HepG2 (cell line): ENCODE data around the gene PARD3. TPM values are rescaled to one million over a fixed set of nuclear protein-coding genes. Genes with fewer than 3 reads are reported as not detected.

Experiments used
- CHCHD3 ChIP-seq: sonication (generic); formaldehyde crosslinking; IDR thresholded peaks from 2 replicates; pipeline ENCODE4 v1.8.0; 2022; ENCODE audit warnings: mild to moderate bottlenecking, missing genetic modification reagents, moderate library complexity
- DPF2 ChIP-seq: sonication (generic); formaldehyde crosslinking; IDR thresholded peaks from 2 replicates; pipeline ENCODE4 v1.4.0; 2020; ENCODE audit warnings: mild to moderate bottlenecking, low read depth, missing genetic modification reagents, borderline replicate concordance
- EP300 ChIP-seq, 3 experiments: sonication (generic) in 1 of 3; formaldehyde crosslinking in 1 of 3; IDR thresholded peaks; 2 replicates each; pipeline versions ENCODE4 v1.5.1 to v1.6.1; 2011 to 2020; ENCODE audit warnings: low read depth in 2 of 3, low read length in 2 of 3, borderline replicate concordance in 1 of 3, improper control_type of control experiment in 1 of 3, mild to moderate bottlenecking in 1 of 3, missing genetic modification reagents in 1 of 3, moderate library complexity in 1 of 3
- HDAC2 ChIP-seq: sonication (generic); formaldehyde crosslinking; IDR thresholded peaks from 2 replicates; pipeline ENCODE4 v1.4.0; 2020; ENCODE audit warnings: missing genetic modification reagents
- KLF12 ChIP-seq: sonication (generic); formaldehyde crosslinking; IDR thresholded peaks from 2 replicates; pipeline ENCODE4 v1.4.0; 2020; ENCODE audit warnings: missing genetic modification reagents, borderline replicate concordance
- KLF6 ChIP-seq: IDR thresholded peaks from 2 replicates; pipeline ENCODE4 v1.8.0; 2016; ENCODE audit warnings: missing biosample characterization, missing genetic modification reagents
- MBNL3 ChIP-seq: fragments of 250-450 bp; sonication (Bioruptor Pico); conservative IDR thresholded peaks from 2 replicates; pipeline ENCODE4 v1.8.0; 2022; ENCODE audit warnings: mild to moderate bottlenecking, inconsistent platforms
- POLR2A ChIP-seq, 2 experiments: IDR thresholded peaks; 2 replicates each; pipeline ENCODE4 v1.6.1; 2011; ENCODE audit warnings: low read depth in 2 of 2, low read length in 2 of 2, mild to moderate bottlenecking in 1 of 2, moderate library complexity in 1 of 2; ENCODE audit not compliant: insufficient read depth in 1 of 2
- RAD21 ChIP-seq: fragments of 450-650 bp; formaldehyde crosslinking; IDR thresholded peaks from 2 replicates; pipeline ENCODE4 v1.5.0; 2020; ENCODE audit warnings: mild to moderate bottlenecking
- RBFOX2 ChIP-seq: fragments of 200-400 bp; formaldehyde crosslinking; IDR thresholded peaks from 2 replicates; pipeline ENCODE4 v1.6.1; 2017; ENCODE audit warnings: low read depth, mild to moderate bottlenecking, low read length
- SMAD1 ChIP-seq: sonication (generic); formaldehyde crosslinking; IDR thresholded peaks from 2 replicates; pipeline ENCODE4 v1.4.0; 2020; ENCODE audit warnings: missing genetic modification reagents, low read depth, mild to moderate bottlenecking, borderline replicate concordance
- THRA ChIP-seq: sonication (generic); formaldehyde crosslinking; IDR thresholded peaks from 2 replicates; pipeline ENCODE4 v1.4.0; 2020; ENCODE audit warnings: missing genetic modification reagents, borderline replicate concordance
- UBTF ChIP-seq: sonication (generic); formaldehyde crosslinking; IDR thresholded peaks from 2 replicates; pipeline ENCODE4 v1.4.0; 2020; ENCODE audit warnings: mild to moderate bottlenecking, missing genetic modification reagents
- ZFX ChIP-seq: sonication (generic); formaldehyde crosslinking; IDR thresholded peaks from 2 replicates; pipeline ENCODE4 v1.4.0; 2020; ENCODE audit warnings: mild to moderate bottlenecking, low read depth, missing genetic modification reagents, moderate library complexity
- ZNF17 ChIP-seq: sonication (generic); formaldehyde crosslinking; IDR thresholded peaks from 2 replicates; pipeline ENCODE4 v1.5.0; 2020; ENCODE audit warnings: mild to moderate bottlenecking, missing genetic modification reagents
- ZNF225 ChIP-seq: sonication (generic); formaldehyde crosslinking; IDR thresholded peaks from 2 replicates; pipeline ENCODE4 v1.4.0; 2020; ENCODE audit warnings: mild to moderate bottlenecking, missing genetic modification reagents
- ZNF24 ChIP-seq: fragments of 450-650 bp; IDR thresholded peaks from 2 replicates; pipeline ENCODE4 v1.6.1; 2017; ENCODE audit warnings: antibody characterized with exemption, mild to moderate bottlenecking
- ZNF367 ChIP-seq: sonication (generic); formaldehyde crosslinking; IDR thresholded peaks from 2 replicates; pipeline ENCODE4 v1.4.0; 2020; ENCODE audit warnings: missing genetic modification reagents, borderline replicate concordance
- ZNF879 ChIP-seq: sonication (generic); formaldehyde crosslinking; IDR thresholded peaks from 2 replicates; pipeline ENCODE4 v1.8.1; 2023; ENCODE audit warnings: missing genetic modification reagents
- polyA plus RNA-seq, 8 experiments: library from polyadenylated mRNA; depleted of rRNA in 3 of 8; stranded (reverse) in 7 of 8; unstranded in 1 of 8; fragments of >200 nt; fragmentation: Illumina TruSeq in 4 of 8; extraction: Trizol in 4 of 8; gene quantifications; 2 replicates each; pipeline versions ENCODE4 v1.2.1 to v1.2.3, GENCODE V29; 2011 to 2016; ENCODE audit warnings: low read depth in 4 of 8, missing spikeins in 1 of 8, mixed read lengths in 1 of 8; ENCODE audit not compliant: insufficient read depth in 1 of 8
- total RNA-seq, 5 experiments: library from RNA; depleted of rRNA; stranded (reverse); fragments of >200 nt; fragmentation: Illumina TruSeq; extraction: Trizol; gene quantifications; 2 replicates each; pipeline ENCODE4 v1.2.3, GENCODE V29; 2016; ENCODE audit warnings: low read depth in 1 of 5
- TF ChIP-seq, protein P1 (sequence below), 2 experiments: sonication (generic) in 1 of 2; formaldehyde crosslinking in 1 of 2; IDR thresholded peaks; 2 replicates each; pipeline versions ENCODE4 v1.4.0 to v1.6.1; 2018 to 2020; ENCODE audit warnings: missing genetic modification reagents in 2 of 2, borderline replicate concordance in 1 of 2, low read depth in 1 of 2, mild to moderate bottlenecking in 1 of 2, missing biosample characterization in 1 of 2

Gene PARD3
- total and polyA plus RNA-seq, 2 of the 13 experiments (the other 11 are each of a cell fraction or from before 2014, with no cell fraction given) = 40.9 to 60.0 TPM

DNA sequence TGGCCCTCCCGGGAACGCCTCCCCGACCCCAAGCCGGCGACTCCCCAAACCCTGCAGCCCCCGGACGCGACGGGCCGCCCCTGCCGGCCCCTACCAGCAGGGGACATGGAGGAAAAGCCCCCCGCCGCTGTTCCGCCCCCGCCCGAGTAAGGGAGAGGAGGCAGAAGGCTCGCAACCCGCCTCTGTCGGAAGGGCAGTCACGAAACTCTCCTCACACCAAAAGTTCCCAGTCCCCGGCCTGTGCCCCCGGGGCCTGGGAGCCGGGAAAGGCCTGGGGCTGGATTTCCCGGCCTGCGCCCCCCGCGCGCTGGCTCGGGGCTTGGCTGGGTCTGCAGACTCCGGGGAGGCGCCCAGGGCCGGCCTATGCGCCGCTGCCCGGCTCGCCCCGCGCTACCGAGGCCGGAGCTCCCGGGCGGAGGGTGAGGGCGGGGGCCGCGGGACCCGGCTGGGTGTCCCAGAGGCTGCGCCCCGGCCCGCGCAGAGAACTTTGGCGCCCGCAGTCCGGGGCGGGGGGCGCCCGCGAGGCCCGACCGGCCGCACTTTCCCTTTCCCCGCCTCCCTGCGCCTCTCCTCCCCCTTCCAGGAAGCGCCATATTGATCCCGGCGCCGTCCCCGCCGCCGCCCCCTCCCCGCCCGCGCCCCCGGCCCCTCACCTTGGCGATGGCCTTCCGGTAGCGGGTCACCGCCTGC lies 728 bp downstream of the PARD3 start (continued):
- no peak for TF ChIP-seq ZNF367 (CRISPR knock-in tag)
- no peak for TF ChIP-seq SMAD1 (CRISPR knock-in tag)
- TF ChIP-seq, protein P1, sequence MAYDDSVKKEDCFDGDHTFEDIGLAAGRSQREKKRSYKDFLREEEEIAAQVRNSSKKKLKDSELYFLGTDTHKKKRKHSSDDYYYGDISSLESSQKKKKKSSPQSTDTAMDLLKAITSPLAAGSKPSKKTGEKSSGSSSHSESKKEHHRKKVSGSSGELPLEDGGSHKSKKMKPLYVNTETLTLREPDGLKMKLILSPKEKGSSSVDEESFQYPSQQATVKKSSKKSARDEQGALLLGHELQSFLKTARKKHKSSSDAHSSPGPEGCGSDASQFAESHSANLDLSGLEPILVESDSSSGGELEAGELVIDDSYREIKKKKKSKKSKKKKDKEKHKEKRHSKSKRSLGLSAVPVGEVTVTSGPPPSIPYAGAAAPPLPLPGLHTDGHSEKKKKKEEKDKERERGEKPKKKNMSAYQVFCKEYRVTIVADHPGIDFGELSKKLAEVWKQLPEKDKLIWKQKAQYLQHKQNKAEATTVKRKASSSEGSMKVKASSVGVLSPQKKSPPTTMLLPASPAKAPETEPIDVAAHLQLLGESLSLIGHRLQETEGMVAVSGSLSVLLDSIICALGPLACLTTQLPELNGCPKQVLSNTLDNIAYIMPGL (CRISPR knock-in tag; IDR thresholded peaks at IDR 0.05; ENCODE audit: borderline replicate concordance in 1 of 2, low read depth in 1 of 2) = peak in 1 of 2 experiments; percentile 82; a peak in 1 of 4 replicates
- TF ChIP-seq DPF2 (CRISPR knock-in tag) = no peak
- peak; percentile 29 to 35; a peak in 3 of 4 replicates for TF ChIP-seq POLR2A (IDR thresholded peaks at IDR 0.05; ENCODE audit: insufficient read depth in 1 of 2, low read depth in 2 of 2, low read length in 2 of 2)
- no peak for TF ChIP-seq ZNF879 (CRISPR knock-in tag)
- no peak for TF ChIP-seq KLF6 (CRISPR knock-in tag)
- peak; percentile 45 for TF ChIP-seq RAD21 (CRISPR knock-in tag)
- TF ChIP-seq CHCHD3 (CRISPR knock-in tag) = no peak
- no peak for TF ChIP-seq ZNF17 (CRISPR knock-in tag)
- no peak for TF ChIP-seq THRA (CRISPR knock-in tag)
- TF ChIP-seq ZNF24 = no peak
- peak; percentile 91; the same call in 1 of the 2 replicates for TF ChIP-seq UBTF (CRISPR knock-in tag)
- TF ChIP-seq KLF12 = 0 out of 2 replicates have a peak, but pooled peaks have one; percentile 8
- TF ChIP-seq EP300 (IDR thresholded peaks at IDR 0.05; ENCODE audit: low read depth in 2 of 2, low read length in 2 of 2) = 0 out of 4 replicates have a peak, but pooled peaks of 1 of the 2 experiments have one; percentile 9
- TF ChIP-seq EP300 (CRISPR knock-in tag; IDR thresholded peaks at IDR 0.05; ENCODE audit: borderline replicate concordance) = no peak
- TF ChIP-seq ZFX = peak; percentile 81
- TF ChIP-seq HDAC2 (CRISPR knock-in tag) = no peak
- peak; percentile 76 for TF ChIP-seq RBFOX2
- TF ChIP-seq ZNF225 (CRISPR knock-in tag) = 0 out of 2 replicates have a peak, but pooled peaks have one; percentile 24
- no peak for TF ChIP-seq MBNL3 (CRISPR knock-in tag)
